HG03571 (cell line): ENCODE data around the gene GSPT2.
"Not testable (repeated sequence)": the region's sequence is repeated elsewhere in the genome, so short reads cannot be mapped to it uniquely, and the experiment has no call there.

ENCODE experiments used
- ATAC-seq: cut with Tn5 transposase; IDR thresholded peaks from one replicate; pipeline ENCODE4 v1.9.1; 2021; ENCODE audit not compliant: unreplicated experiment

Gene GSPT2

GRCh38 chrX:51743179-51743957 lies at the start of gene GSPT2:
Gene GSPT2, plus strand, starts transcription at chrX:51743442. Its CDS starts 185 bp downstream, at chrX:51743627.
- ATAC-seq = peak; percentile 94

GRCh38 chrX:51694254-51694653 lies 49.0 kb upstream of the GSPT2 start:
- no peak for ATAC-seq

- no peak for ATAC-seq
Measured at GRCh38 chrX:51697397-51697796, 45.8 kb upstream of the GSPT2 start.

DNA sequence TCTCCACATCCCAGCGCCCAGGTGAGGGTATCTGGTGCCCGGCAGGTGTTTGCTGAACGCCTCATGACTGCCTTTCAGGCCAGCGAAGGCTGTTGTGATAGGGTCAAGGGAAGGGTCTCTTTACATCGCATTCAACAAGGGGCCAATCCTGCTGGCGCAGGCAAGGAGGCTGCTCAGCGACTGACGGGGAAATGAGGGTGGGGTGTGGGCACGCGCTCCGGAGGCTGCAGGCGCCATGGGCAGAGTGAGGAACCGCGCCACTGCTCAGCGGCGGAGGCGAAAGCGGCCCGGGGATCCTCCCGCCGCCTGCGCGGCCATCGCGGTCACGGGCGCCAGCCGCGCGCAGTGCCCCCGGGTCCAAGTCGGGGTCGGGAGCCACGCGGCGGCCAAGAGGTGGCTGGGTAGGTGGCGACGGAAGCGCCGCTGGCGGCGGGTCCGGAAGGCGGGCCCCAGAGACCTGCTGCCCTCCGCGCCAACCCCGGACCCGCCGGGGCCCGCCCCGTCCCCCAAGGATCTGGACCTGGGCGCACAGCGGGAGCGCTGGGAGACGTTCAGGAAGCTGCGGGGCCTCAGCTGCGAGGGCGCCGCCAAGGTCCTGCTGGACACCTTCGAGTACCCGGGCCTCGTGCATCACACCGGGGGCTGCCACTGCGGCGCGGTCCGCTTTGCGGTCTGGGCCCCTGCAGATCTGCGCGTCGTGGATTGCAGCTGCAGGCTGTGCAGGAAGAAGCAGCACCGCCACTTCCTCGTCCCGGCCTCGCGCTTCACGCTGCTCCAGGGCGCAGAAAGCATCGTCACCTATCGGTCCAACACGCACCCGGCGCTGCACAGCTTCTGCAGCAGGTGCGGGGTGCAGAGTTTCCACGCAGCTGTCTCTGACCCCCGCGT lies 32.7 kb upstream of the GSPT2 start, which contains the start of gene CENPVL1:
CENPVL1 (plus strand) TSS at position 236 of the 888 bp plus-strand sequence; CDS start at position 236, 0 bp downstream.
- not testable (repeated sequence) for ATAC-seq

DNA sequence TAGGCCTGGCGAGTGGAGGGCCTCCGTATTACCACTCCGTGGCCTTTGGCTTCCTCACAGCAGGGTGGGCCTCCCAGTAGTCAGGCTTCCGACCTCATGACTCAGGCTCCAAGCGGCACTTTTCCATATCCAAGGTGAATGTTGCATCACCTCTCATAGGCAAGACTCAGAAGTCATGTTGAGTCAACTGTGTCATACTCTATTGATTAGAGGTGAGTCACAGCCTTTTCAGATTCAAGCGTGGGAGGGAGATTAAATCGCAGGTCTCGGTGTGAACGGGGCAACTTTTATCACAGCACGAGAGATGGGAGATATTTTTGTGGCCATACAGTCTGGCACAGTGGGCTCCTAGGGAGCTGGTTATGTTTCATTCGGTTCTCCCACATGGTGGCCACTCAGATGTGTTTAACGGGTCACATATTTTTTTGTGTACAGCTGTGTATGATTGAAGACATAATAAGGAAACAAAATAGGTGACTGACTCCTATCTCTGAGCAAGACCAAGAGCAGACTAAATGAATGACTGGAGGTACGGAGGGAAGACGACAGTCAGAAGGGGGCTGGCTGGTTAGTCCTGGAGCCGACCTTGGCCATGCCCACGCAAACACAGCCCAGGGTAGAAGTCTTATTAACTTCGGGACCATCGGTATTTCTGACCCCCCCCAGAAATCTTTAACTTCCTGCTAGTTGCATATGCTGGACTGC lies 30.1 kb upstream of the GSPT2 start:
- not testable (repeated sequence) for ATAC-seq

DNA sequence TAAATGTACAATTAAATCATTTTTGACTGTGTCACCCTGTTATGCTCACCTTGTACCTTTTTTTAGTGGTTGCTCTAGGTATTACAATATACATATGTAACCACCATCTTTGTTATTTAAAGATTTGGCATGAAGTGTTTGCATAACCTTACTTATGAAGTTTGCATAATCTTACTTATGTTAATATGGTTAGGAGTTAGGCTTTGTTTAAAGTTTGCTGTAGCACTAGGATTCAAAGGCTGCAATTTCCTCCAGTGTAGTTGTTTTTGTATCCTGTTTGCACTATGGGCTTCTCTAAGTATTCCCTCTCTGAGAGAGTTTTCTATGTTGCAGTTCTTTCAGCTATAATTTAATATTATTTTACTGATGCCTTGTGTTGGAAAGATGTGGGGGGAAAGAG lies 15.0 kb upstream of the GSPT2 start:
- no peak for ATAC-seq

DNA sequence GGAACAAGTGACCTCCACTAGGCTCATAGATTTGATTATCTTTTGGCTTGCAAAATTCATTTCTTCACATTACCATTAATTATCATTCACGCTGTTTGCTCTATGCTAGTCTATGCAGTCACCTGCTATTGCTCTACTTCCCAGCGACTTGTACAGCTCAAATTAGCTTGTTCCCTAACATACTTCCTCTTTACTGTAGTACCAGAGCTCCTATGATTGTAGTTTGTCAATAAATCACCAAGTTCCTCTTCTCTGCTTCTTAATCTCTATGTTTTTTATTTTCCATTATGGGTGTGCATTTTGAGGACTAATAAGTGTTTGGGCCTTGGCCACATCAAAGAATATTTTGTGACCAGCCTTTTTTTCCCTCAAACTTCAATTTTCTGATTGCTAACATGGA lies 6.2 kb upstream of the GSPT2 start:
- ATAC-seq = no peak

DNA sequence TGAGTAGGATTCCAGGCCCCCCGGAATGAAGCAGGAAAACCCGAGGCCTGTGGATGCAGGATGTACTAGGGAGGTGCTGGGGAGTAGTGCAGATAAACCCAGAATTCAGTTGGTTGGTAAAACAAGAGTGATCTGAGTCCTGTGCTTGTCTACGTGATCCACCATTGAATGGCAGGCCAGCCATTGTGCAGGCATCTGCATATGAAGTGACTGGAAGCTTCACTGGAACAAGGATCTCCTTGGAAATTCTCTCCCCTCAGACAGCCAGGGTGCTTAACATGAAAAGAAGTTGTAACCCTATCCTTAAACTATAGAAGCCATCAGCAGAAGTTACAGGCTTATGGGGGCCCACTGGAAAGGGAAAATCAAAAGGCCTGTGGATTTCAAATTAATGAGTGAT lies 656 bp upstream of the GSPT2 start:
- no peak for ATAC-seq

GRCh38 chrX:51747671-51748070 lies 4.4 kb downstream of the GSPT2 start:
- no peak for ATAC-seq

DNA sequence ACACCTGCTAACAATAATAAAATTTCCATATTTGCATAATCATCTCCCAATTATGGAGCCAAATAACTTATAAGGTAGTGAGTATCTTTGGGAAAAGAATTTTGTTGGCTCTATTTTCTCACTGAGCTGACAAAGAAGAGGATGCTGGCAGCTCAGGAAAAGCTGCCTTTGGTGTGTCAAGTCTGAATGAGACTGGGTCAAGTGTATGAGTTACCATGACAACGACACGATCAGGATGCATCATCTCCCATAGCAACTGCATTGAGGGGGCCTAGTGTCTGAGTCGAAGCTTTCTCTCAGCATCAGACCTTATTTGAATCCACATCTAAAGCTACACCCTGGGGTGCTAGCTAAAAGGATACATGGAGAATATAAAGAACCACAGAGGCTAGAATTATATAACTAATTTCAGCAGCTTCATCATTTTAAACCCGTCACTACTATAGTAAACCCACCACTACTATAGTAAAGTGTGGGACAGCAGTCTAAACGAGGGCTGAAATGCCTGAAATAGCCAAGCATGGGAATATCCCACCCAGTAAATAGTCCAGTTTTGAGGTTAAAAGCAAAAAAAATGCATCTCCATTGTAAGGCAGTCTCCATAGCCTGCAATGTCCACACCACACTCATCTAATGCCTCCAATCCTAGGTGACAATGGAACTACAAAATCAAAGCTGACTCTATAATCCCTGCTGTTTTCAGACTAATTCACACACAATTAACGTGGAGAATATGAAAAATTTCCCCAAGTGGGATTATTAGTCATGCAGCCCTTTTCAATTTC lies 16.0 kb downstream of the GSPT2 start:
- ATAC-seq = no peak

GRCh38 chrX:51760657-51761056 lies 17.4 kb downstream of the GSPT2 start:
- ATAC-seq = no peak

- no peak for ATAC-seq
Measured at GRCh38 chrX:51766546-51766945, 23.3 kb downstream of the GSPT2 start.

- no peak for ATAC-seq
Measured at GRCh38 chrX:51776851-51777250, 33.6 kb downstream of the GSPT2 start.

- no peak for ATAC-seq
Measured at GRCh38 chrX:51779306-51779705, 36.1 kb downstream of the GSPT2 start.

DNA sequence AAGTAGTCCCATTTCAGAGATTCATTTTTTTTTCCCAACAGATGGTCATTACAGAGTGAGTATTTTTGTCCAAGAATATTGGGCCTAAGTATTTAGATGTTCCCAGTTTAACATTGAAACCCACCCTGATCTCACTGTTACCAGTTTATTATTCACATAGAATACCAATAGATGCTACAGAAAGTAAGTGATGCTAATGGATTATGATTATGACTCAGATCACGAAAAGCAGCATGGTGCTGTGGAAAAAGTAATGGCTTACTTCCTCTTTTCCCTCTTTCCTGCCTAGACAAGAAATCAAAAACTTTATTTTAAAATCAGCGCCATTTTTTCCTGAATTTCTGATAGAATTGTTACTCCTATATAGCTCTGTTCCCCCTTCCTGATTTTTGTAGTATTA lies 51.9 kb downstream of the GSPT2 start:
- no peak for ATAC-seq
